ENCODE data around the gene LSM14B.

The LSM14B gene

DNA sequence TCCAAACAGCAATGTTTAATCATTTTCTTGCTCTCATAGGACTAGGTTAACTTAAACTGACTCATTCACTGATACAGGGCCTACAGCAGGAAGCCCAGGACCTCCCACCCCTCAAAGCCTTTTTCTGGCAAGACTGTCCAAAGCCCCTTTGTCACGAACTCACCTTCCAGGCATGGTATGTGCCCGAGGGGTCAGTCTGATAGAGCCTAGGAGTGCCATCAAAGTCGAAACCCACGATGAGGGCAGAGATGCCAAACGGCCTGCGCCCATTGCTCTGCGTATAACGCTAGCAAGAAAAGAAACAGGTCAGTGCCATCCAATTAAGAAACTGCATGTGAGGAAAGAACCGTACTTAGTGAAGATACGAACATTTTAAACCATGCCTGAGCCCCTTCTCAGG lies 16.6 kb downstream of the LSM14B start:
- no peak overlapping the region for H3K4me3 ChIP-seq (ENCODE audit: low read depth, low read length)
- TF ChIP-seq, protein P1, sequence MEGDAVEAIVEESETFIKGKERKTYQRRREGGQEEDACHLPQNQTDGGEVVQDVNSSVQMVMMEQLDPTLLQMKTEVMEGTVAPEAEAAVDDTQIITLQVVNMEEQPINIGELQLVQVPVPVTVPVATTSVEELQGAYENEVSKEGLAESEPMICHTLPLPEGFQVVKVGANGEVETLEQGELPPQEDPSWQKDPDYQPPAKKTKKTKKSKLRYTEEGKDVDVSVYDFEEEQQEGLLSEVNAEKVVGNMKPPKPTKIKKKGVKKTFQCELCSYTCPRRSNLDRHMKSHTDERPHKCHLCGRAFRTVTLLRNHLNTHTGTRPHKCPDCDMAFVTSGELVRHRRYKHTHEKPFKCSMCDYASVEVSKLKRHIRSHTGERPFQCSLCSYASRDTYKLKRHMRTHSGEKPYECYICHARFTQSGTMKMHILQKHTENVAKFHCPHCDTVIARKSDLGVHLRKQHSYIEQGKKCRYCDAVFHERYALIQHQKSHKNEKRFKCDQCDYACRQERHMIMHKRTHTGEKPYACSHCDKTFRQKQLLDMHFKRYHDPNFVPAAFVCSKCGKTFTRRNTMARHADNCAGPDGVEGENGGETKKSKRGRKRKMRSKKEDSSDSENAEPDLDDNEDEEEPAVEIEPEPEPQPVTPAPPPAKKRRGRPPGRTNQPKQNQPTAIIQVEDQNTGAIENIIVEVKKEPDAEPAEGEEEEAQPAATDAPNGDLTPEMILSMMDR (IDR thresholded peaks at IDR 0.05; ENCODE audit: low read depth, low read length), result no peak

DNA sequence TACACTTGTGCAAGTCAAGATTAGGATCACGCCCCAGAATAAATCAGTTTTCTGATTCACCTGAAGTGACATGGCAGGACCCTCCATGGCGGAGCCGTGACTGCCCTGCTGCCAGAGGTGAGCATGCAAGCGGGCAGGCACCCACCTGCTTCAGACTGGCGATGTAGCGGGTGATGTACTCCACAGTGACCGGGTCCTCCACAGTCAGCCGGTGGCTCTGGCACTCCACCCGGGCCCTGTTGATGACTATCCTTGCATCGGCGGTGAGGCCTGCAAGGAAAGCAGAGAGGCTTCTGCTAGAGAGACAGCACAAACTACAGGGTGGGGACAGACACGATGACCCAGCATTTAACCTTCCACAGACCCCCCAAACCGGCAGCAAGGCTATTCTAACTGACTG lies 17.4 kb downstream of the LSM14B start:
- TF ChIP-seq, protein P1 (IDR thresholded peaks at IDR 0.05; ENCODE audit: low read depth, low read length), result no peak
- H3K4me3 ChIP-seq (ENCODE audit: low read depth, low read length), result no peak overlapping the region

DNA sequence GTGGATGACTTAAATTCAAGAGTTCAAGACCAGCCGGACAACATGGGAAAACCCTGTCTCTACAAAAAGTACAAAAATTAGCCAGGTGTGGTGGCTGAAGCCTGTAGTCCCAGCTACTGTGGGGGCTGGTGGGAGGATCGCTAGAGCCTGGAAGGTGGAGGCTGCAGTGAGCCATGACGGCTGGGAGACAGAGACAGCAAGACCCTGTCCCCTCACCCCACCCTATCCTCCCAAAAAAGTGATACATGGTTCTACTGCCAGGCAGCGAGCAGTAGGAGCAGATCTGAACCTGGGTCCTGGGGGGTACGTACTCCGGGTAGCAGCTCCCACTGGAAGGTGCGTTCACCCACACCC lies 18.7 kb downstream of the LSM14B start:
- TF ChIP-seq, protein P1 (IDR thresholded peaks at IDR 0.05; ENCODE audit: low read depth, low read length), result no peak
- H3K4me3 ChIP-seq (ENCODE audit: low read depth, low read length), result peak overlapping the region; percentile 80; the same call in 1 of the 2 replicates

DNA sequence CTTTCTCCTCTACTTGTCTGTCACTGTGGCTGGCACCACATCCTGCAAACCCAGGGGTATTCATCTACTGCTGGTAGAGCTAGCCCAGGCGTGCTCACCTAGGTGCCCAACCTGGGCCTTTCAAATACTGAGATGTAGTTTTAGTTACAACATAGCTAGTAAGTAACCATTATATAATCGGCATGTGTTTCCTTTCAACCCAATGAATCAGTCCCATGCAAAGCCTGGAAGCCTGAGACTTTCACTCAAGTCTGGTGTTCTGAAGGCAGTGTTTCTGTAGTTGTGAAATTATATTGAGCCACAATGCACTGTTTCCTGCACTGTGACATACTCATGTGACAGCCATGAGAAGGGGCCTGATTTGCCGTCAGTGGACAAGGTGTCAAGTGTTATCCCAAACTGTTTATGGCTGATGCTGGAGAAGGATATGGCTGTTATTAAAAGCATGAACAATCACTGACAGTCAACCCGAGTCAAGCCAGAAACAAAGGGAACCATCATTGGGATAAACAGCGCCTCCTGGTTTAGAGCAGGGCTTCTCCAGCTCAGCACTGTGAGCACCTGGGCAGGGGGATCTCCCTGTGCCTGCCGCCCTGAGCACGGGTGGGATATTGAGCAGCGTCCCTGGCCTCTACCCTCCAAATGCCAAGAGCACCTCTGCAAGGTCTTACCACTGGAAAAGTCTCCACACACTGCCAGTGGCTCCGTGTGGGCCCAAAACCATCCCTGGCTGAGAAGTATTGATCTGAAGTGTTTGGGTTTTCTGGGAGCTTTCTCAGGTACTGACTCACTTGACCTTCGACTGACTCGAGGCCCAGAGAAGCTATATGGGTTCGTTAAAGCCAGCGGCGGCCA lies 19.3 kb downstream of the LSM14B start:
- H3K4me3 ChIP-seq (ENCODE audit: low read depth, low read length), result peak overlapping the region; percentile 80

DNA sequence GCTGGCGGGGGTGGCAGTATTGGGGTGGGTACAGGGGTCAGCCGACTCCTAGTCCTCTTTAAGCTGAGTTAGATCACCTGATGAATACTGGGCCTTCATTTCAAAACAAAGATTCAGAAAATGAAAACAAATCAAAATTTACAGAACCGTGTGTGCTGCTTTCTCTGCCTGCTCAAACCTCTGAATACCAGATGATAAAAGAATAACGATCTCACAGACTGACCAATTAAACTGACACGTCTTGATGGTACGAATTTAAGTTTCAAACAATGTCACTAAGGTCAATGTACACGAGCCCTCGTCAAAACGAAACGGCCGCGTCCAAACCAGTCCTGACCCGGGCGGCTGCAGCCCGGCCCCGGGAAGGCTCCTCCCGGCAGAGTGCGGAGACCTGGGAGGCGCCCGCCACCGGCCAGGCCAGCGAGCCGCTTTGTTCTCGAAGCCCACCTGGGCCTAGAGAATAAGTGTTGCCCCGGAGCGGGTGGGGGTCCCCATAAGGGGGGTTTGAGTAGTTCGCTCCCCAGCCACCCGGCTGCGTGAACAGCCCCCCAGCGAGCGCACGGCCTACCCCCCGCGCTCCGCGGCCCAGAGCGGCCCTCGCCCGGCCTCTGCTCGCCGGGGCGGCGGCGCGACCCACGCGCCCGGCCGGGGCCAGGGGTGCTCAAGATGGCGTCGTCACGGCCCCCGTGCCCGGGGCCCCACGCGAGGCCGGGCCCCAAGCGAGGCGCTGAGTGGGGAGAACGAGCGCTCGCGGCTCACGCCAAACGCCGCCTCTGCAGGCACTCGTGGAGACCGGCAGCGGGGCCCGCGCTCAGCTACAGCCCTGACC lies 20.2 kb downstream of the LSM14B start:
- peak overlapping the region; percentile 80 for H3K4me3 ChIP-seq (ENCODE audit: low read depth, low read length)
- TF ChIP-seq, protein P1 (IDR thresholded peaks at IDR 0.05; ENCODE audit: low read depth, low read length), result no peak

More for the DNA sequence above, 19.3 kb downstream of the LSM14B start:
- TF ChIP-seq, protein P1 (IDR thresholded peaks at IDR 0.05; ENCODE audit: low read depth, low read length), result peak; percentile 39

DNA sequence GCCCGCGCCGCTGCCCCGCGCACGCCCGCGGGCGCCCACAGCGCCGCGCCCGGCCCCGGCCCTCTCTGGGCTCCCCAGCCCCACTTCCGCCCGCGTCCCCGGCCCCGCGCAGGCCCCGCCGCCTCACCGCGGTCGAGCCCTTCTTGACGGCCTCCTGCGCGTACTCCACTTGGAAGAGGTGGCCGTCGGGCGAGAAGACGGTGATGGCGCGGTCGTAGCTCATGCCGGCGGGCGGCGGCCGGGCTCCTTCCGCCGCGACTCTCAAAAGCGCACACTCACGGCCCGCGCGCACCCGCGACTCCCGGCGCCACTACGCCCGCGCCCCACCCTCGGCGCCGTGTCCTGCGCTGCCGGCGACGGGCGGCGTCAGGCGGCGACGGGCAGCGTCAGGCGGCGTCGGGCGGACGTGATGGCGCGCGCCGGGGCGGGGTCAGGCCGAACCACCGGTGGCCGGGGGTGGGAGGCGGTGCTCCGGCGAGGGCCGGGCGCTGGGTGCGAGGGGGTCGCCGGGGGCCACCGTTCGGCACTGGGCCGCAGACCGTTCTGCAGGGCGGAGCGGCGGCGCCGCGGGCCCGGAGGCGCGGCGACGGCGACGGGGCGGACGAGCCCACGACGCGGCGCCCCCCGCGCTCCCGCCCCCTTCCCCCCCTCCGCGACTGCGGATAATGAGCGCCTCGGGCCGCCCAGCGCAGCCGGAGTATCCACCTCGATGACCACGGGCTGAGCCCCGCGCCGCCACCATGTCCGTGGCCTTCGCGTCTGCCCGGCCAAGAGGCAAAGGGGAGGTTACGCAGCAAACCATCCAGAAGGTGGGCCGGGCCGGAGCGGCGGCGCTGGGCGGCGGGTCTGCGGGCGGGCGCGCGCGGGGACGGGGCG lies 21.0 kb downstream of the LSM14B start, which contains the start of the genes PSMA7 and SS18L1:
TSS of gene PSMA7 (minus strand) at position 314 of the 876 bp plus-strand sequence. CDS start at position 223, 91 bp downstream.
TSS of gene SS18L1 (plus strand) at position 689 of the 876 bp plus-strand sequence. CDS start at position 741, 52 bp downstream.
- H3K4me3 ChIP-seq (ENCODE audit: low read depth, low read length), result peak within 1 kb of the TSS; percentile 80
- TF ChIP-seq, protein P1 (IDR thresholded peaks at IDR 0.05; ENCODE audit: low read depth, low read length), result no peak
